Left colon (tissue), 2 donors: ENCODE data around the gene ZNF2. TPM values are rescaled to one million over a fixed set of nuclear protein-coding genes. Genes with fewer than 3 reads are reported as not detected.

Experiments used
- ATAC-seq: fragments of 200-7000 bp; cut with Tn5 transposase; one replicate; pipeline ENCODE4 v1.9.1; 2020; ENCODE audit warnings: mild to moderate bottlenecking, moderate library complexity
- DNase-seq, 2 donors: peaks; one replicate each; pipeline ENCODE4 v3.0.0-alpha.2; 2020
- intact Hi-C, 2 donors: fragments of 100-400 bp; cut with DNase I in 1 of 2; cut with micrococcal nuclease in 1 of 2; formaldehyde crosslinking; loops; one replicate each; pipeline versions ENCODE4 v1.11.2 to v1.14.0; 2022; cut with DNase I, micrococcal nuclease
- long read RNA-seq: library from polyadenylated mRNA; unstranded; transcript quantifications from one replicate; pipeline ENCODE4 v2.0.0, GENCODE V29; 2021
- total RNA-seq, 2 donors: library from RNA; stranded (reverse); fragmentation: NEBNext Ultra II Directional; extraction: Animal tissue kit (Norgen Biotek cat#: 25700); gene quantifications; one replicate each; pipeline ENCODE4 v1.2.1, GENCODE V29; 2021
- donor health status: DM: no; HTN: no; CAD: no.
- donor health status: DM: yes; HTN: yes; CAD: no.

The ZNF2 gene
- total RNA-seq: 1 to 10 TPM; 2.4 to 2.6 TPM
- long read RNA-seq, transcript ZNF2-203 (5 exons, 2,601 nt): major isoform, 5 of 5 reads
- long read RNA-seq, partial matches to known transcripts: 0 of 5 reads
- long read RNA-seq, other reads (novel, unspliced or antisense): 0 of 5 reads

DNA sequence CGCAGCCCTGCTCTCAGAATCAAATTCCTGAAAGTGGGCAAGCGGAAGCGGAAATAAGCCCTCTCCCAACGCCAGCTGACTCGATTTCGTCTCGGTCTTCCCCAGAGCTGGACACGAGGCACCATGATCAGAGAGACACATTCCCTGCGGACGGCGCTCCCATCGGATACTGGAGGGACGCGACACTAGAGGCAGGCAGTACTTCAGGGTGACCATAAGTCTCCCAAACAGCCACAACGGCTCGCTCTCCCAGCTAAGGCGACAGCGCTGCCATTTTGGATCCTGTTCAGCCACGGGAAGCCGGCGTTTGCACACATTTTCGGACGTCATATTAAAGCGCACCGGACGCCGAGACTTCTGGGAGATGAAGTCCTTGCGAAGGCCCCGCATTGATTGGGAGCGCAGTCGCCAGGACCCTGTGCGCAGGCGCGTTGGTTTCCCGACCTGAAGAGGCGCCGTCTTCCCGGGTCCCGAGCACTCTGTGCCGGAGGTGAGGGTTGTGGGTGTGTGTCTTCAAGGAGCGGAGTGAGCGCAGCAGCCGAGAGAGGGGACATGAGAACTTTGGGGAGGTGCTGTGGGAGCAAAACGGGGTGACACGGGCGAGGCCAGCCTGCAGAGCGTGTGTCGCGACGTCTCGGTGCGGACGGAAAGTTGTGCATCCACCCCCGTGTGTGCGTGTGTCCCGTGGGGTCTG, at the start of gene ZNF2:
ZNF2 (plus strand) TSS at position 439 of the 694 bp plus-strand sequence. CDS start 10,418 bp downstream, outside the sequence.
- DNase-seq (peak; percentile 98 to 99), ATAC-seq (peak; percentile 97)
- intact Hi-C loops: no loop called here

DNA sequence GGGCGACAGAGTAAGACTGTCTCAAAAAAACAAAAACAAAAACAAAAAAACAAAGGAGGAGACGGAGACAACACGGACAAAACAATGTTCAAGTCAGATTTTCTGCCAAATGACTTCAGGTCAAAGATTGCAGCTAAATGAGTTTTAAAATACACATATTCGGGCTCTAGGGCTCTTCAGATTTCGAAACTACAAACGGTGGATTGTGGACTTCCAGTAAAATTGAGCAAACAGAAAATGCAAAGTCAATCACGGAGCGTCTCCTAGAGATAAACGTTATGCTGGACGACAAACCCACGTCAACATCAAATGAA, 44.6 kb upstream of the ZNF2 start:
- DNase-seq (no peak), ATAC-seq (peak; percentile 27)
- intact Hi-C loops: loop anchor here in 1 of 2 donors (5.0 kb wide), 1 partner anchor 36 kb away; the partner anchor contains the start of gene ZNF514

DNA sequence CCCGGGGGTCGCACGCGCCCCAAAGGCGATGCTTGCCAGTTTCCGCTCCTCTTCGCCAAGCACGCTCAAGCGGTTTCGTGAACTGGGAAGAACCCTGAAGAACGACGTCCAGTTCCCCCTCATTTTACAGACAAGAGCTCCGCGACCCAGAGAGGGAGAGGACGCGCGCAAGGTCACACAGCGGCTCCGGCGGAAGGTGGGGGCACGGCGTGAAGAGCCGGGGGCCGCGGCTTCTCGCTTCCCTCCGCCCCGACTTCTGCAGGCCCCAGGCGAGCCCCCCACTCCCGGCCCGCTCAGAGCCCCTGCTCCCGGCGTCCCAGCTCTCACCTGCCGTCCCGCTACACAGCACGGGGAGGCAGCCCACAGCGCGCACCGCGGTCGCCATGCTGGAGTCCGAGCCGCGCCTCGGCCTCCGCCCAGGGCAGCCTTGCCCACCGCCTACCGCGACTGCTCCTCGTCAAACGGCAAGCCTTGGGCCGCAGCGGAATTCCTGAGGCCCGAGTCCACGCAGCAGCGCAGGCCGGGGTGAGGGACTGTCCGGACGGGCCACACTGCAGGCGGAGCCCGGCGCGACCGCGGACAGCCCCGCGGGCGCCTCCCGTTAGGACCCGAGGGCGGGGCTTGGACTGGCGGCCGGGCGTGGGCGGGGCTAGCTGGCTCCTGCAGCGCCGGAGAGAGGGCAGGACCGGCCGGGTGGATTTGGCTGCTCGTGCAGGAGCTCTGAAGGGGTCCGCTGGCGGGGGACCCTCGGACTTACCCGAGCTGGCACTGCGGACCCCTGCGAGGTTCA, 44.0 kb upstream of the ZNF2 start, which contains the start of gene MRPS5:
MRPS5 (minus strand) TSS at position 402 of the 790 bp plus-strand sequence; CDS start at position 385, 17 bp downstream.
- intact Hi-C loops: loop anchor here in 1 of 2 donors (5.0 kb wide), 1 partner anchor 36 kb away; the partner anchor contains the start of gene ZNF514
- peak; percentile 80 to 93 for DNase-seq
- peak; percentile 96 for ATAC-seq

DNA sequence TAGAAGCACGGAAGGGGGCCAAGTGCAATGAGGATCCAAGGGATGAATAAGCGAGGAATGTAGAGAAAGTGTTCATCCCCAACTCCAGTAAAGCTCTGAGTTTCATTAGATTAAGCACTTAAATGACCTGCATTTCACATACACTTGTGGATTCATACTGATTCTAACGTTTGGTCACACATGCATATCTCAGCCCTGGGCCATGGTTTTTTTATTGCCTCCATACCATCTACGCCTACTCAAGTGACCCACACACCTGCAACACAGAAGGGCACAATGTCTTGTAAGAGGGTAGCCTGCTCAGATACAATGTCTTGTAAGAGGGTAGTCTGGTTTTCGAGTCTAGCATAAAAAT, 43.4 kb upstream of the ZNF2 start:
- DNase-seq (no peak), ATAC-seq (peak; percentile 10)
- intact Hi-C loops: loop anchor here in 1 of 2 donors (5.0 kb wide), 1 partner anchor 35 kb away; the partner anchor contains the start of gene ZNF514

DNA sequence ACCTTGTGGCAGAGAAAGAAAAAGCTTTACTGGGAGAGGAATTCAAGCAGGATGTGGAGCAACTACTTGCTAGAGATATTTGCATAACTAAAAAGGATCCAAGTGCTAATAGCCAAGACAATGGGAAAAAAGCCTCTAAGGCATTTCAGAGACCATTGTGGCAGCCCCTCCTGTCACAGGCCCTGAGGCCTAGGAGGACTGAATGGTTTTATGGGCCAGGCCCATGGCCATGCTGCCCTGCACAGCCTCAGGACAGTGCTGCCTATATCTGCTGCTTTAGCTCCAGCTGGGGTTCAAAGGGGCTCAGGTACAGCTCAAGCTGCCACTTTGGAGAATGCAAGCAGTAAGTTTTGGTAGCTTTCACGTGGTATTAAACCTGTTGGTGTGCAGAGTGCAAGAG, 26.9 kb upstream of the ZNF2 start:
- no peak for ATAC-seq
- intact Hi-C loops: no loop called here
- DNase-seq: no peak

DNA sequence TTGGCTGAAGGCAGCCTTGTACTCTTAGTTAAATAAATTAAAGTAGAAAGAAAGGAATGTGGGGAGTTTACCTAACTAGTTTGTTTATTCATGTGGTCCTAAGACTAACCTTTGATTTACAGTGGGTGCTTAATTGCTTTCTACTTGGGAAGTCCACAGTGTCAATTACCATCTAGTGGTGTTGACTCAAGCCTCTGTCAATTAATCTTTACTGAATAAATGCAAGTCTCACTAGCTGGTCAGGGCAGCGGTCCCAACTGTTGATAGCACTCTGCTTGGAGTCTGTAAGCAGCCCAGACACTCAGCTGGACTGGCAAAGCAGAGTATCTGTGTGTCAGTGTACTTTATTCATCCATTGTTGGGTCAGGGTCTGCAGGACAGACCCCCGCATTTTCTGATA, 21.8 kb upstream of the ZNF2 start:
- ATAC-seq (no peak), DNase-seq (no peak)
- intact Hi-C loops: no loop called here

DNA sequence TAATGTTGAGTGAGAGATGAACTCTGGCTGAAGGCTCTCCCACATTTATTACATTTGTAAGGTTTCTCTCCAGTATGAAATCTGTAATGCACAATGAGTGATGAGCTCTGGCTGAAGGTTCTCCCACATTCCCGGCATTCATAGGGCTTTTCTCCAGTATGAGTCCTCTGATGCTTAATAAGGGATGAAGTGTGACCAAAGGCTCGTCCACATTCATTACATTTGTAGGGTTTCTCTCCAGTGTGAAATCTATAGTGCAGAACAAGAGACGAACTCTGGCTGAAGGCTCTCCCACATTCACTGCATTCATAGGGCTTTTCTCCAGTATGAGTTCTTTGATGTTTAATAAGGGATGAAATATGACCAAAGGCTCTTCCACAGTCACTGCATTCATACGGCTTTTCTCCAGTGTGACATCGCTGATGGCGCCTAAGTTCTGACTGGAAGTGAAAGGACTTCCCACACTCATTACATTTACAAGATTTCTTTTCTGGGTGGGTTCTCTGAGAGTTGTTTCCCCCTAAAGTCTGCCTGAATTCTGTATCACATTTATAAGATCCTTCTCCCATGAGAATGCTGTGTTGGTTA, 16.1 kb upstream of the ZNF2 start:
- intact Hi-C loops: no loop called here
- no peak for DNase-seq
- ATAC-seq: no peak

DNA sequence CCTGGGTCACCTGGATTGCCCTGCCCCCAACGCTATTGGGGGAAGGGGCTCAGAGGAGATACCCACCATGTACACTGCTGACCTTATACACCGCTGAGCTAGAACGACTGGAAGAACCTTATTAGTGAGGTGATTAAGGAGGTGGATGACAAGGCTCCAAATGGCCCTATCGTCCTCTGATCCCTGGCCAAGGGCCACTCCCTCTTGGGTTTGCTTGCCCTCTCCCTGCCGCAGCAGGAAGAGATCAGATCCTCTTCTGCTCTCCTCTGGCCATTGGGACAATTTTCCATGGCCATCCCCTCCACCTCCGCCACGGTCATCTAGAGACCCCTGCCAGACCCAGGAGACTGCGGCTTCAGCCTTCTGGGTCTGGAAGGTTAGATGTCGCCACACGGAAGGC, 7.2 kb upstream of the ZNF2 start:
- DNase-seq (peak in 1 of 2 donors; percentile 34), ATAC-seq (peak; percentile 60)
- intact Hi-C loops: loop anchor here in 1 of 2 donors (5.0 kb wide), 1 partner anchor 36 kb away; the partner anchor contains the start of gene MRPS5

DNA sequence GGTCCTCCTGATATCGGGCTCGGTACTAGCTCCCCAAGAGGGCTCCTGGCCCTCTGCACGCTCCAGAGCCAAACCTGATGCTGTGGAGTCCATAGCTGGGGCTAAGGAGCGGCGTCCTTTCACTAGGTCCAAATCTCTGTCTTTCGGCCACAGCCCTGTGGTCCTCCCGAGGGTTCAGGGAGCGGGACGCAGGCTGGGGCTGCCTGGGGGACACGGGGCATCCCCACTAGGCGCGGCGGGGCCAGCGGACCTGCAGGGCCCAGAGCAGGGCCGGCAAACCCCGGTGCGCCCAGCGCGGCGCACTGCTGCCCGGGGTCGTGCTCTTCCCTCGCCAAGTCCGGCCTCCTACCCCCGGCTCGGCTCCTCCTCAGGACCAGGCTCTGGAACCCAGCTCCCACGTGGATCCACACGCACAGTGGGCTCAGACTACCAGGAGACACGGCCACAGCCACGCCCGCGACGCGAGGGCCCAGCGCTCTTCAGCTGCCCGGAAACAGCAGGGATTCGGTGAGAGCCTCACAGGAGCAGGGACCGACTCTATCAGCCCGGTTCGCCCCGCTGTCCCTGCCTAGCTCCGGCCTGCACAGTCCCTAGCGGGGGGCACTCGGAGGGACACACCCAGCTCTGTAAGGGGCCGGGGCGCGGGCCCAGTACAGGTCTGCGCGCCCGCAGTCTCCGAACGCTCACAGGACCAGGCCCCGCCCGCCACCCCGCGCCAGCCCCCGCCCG, 6.6 kb upstream of the ZNF2 start:
- intact Hi-C loops: loop anchor here in 1 of 2 donors (5.0 kb wide), 1 partner anchor 37 kb away; the partner anchor contains the start of gene MRPS5
- DNase-seq (peak; percentile 55 to 60), ATAC-seq (peak; percentile 67)

DNA sequence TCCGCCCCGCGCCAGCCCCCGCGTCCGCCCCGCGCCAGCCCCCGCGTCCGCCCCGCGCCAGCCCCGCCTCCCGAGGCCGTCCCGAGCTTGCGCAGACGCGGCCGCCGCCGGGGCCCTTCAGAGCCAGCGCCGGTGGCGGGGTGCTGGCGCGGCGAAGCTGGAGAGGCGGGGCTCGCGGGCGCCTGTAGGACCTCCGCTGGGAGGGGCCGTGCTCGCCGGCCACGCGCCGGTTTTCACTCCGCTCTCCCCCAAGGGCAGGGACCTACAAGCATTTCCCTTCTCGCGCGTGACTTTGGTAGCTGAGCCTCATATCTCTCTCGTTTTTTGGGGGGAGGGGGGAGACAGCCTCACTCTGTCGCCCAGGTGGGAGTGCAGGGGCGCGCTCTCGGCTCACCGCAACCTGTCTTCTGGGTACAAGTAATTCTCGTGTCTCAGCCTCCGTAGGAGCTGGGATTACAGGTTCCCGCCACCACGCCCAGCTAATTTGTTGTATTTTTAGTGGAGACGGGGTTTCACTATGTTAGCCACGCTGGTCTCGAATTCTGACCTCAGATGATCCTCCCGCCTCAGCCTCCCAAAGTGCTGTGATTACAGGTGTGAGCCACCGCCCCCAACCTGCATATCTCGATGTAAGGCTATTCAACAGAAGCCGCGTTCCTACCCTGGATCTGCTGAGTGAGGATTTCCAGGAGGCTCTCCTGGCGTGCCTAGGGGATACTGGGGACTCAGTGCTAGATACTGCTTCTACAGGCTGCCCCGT, 5.7 kb upstream of the ZNF2 start, which contains the start of gene ZNF514:
ZNF514 (minus strand) TSS at position 159 of the 760 bp plus-strand sequence. CDS start 6,595 bp downstream, outside the sequence.
- DNase-seq (peak; percentile 78 to 87), ATAC-seq (peak; percentile 87)
- intact Hi-C loops: loop anchor here in 1 of 2 donors (5.0 kb wide), 1 partner anchor 38 kb away; the partner anchor contains the start of gene MRPS5

DNA sequence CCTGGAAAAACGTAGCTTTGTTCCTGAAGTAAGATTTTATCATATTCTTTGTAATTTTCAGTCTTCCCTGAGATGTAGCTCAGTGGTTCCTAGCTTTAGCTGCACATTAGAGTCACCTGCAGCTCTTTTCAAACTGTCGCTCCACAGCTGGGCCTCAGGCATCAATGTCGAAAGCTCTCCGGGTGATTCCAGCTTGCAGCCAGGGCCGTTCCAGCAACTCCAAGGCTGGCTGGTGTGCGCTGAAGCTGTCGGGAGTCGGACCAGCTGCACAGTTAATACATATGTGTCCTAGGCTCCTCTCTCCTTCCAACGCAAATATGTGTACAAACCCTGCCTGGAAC, 609 bp upstream of the ZNF2 start:
- intact Hi-C loops: no loop called here
- no peak for DNase-seq
- peak; percentile 39 for ATAC-seq

DNA sequence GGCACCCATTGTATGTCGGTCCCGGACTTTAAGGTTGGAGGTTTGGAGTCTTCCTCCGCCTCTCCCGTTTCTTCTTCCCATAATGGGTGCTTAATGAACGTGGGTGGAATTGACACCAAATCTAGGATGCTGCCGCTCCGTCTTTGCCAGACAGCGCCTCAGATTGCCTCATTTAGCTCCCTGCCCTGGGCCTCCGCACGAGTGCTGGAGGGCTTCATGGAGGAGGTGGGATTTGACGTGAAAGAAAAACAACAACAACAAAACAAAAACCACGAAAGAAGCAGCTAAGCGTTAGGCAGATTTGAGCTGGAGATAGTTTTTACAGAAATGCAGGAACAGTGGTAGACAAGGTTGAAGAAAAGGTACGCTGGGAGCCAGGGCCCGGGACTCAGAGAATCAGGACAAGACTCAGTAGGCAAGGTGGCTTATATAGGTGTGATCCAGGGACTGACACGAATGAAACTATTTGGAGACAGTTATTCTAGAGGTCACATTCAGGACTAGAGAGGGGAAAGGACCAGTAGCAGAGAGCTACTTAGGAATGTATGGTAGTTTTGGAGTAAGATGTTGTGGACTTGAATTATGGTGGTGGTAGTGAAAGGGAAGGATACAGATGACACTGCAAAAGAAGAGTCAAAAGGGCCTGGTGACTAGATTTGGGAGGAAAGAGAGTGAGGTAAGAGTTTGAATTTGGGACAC, 605 bp downstream of the ZNF2 start:
- ATAC-seq (peak; percentile 23), DNase-seq (no peak)
- intact Hi-C loops: no loop called here

DNA sequence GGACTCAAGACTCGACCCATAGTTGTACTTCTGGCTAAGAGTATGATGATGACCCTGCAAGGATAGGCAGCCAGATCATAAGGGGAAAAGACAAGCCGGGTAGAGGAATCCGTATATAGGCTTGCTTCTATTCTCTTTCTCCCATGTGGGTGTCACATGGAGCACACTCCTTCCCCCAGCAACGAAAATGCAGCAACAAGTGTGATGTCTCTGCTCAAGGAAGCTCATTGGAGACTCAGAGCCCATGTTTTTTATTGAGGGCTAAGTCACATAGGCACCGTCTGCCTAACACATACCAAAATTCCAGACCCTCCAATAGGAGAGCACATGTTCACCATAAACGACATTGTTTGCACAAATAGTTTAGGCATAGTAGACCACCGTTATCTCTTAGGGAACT, 6.3 kb downstream of the ZNF2 start:
- ATAC-seq (no peak), DNase-seq (no peak)
- intact Hi-C loops: no loop called here

DNA sequence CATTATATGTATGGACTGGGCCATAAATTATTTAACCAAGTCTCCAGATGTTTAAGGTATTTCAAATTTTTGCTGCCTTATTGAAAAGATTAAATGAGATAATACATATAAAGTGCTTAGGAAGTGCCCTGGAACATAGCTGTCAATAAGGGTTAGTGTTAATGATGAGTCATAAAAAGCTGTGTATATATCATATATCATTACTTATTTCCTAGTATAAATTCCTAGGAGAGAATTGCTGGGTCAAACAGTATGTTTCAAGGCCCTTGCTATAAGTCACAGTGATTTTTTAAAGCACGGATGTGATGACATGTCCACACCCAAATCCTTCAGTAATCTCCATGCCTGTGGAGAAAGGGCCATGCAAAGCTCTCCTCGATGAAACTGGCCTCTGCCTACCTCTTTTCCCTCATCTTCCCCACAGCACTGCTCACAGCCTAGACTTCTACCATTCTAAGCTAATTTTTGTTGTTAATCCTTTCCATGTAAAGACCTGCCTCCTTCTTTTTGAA, 8.5 kb downstream of the ZNF2 start:
- intact Hi-C loops: no loop called here
- DNase-seq (no peak), ATAC-seq (no peak)

DNA sequence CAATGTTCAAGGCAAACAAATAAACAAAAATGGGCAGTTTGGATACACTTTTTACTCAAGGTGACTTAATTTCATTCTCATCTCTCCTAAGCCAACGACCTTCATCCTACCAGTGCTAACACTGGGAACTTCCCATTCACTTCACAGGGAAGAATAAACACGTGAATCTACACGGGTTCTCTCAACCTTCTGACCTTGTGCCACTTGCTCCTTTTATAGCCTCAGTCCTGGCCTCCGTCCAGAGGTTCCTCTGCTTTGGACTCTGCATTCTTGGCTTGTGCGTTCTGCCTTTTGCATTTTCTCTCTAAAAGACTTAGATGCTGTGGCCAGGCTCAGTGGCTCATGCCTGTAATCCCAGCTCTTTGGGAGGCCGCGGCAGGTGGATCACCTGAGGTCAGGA, 13.8 kb downstream of the ZNF2 start:
- peak in 1 of 2 donors; percentile 28 for DNase-seq

DNA sequence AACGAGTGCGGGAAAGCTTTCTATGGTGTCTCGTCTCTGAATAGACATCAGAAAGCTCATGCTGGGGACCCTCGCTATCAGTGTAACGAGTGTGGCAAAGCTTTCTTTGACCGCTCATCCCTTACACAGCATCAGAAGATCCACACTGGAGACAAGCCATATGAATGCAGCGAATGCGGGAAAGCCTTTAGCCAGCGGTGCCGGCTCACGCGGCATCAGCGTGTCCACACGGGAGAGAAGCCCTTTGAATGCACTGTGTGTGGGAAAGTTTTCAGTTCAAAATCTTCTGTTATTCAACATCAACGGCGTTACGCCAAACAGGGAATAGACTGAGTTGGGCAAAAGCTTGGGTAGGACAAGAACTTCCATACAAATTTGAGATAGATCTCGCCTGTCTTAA, 16.2 kb downstream of the ZNF2 start:
- intact Hi-C loops: no loop called here
- no peak for ATAC-seq

More for the DNA sequence above, 13.8 kb downstream of the ZNF2 start:
- intact Hi-C loops: no loop called here
- peak; percentile 79 for ATAC-seq

DNA sequence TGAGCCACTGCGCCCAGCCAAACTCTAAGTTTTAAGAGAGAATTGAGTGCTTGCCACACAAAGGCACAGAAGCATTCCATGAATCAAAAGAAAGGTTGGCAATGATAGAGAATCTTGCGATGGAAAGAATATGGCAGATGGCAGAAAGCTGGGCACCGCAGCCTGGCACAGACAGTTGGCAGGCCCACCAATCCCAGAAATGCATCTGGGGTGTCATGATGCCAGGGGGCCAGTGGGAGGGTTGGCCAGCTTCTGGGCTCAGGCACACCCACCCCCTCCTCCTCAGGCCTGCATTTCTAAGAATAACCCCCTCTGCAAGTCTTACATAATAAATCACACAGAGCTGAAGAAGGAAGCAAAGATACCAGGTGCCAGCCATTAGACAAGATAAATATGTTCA, 19.6 kb downstream of the ZNF2 start:
- DNase-seq (no peak), ATAC-seq (no peak)
- intact Hi-C loops: no loop called here

More for the DNA sequence above, 16.2 kb downstream of the ZNF2 start:
- DNase-seq: no peak
